H1 (cell line): ENCODE data around the gene NTMT1. TPM values are rescaled to one million over a fixed set of nuclear protein-coding genes. Genes with fewer than 3 reads are reported as not detected.

Experiments
- CTCF ChIA-PET: fragments of 300-600 bp; sonication (Branson Sonifier 250); formaldehyde crosslinking; loops from one replicate; lab custom pipeline; 2021; ENCODE audit not compliant: partially characterized antibody; lab: Charles Lee
- POLR2A ChIA-PET: fragments of 300-600 bp; sonication (Branson Sonifier 250); formaldehyde crosslinking; loops from one replicate; lab custom pipeline; 2021; ENCODE audit warnings: inconsistent platforms; ENCODE audit not compliant: partially characterized antibody; lab: Charles Lee
- DNase-seq, 2 experiments: peaks; one replicate each; pipeline versions ENCODE4 v3.0.0 to v3.0.0-alpha.2; 2010 to 2022; ENCODE audit warnings: low spot score in 2 of 2, low read depth in 1 of 2, mixed read lengths in 1 of 2
- FAIRE-seq: peaks from 2 replicates; lab custom pipeline; 2011; peaks lifted over from hg19 to GRCh38; lab: Jason Lieb, UNC
- H2AFZ ChIP-seq: 2 replicates; pipeline ENCODE4 v1.8.1; 2012; ENCODE audit warnings: low read length, inconsistent platforms
- H2AK5ac ChIP-seq: 2 replicates; pipeline ENCODE4 v1.6.1; 2013; ENCODE audit warnings: low read depth, low read length
- H2BK120ac ChIP-seq: replicated peaks from 2 replicates; pipeline ENCODE3; 2013; ENCODE audit warnings: low read depth, low read length, inconsistent platforms
- H2BK12ac ChIP-seq: 2 replicates; pipeline ENCODE4 v1.6.1; 2013; ENCODE audit warnings: low read depth, low read length
- H2BK15ac ChIP-seq: 2 replicates; pipeline ENCODE4 v1.6.1; 2013; ENCODE audit warnings: low read length
- H2BK20ac ChIP-seq: 2 replicates; pipeline ENCODE4 v1.6.1; 2013; ENCODE audit warnings: low read length
- H2BK5ac ChIP-seq: 2 replicates; pipeline ENCODE4 v1.6.1; 2013; ENCODE audit warnings: low read depth, low read length
- H3K14ac ChIP-seq: 2 replicates; pipeline ENCODE4 v1.6.1; 2013; ENCODE audit warnings: inconsistent platforms; ENCODE audit not compliant: insufficient read length
- H3K18ac ChIP-seq: 2 replicates; pipeline ENCODE4 v1.6.1; 2013; ENCODE audit warnings: low read length; ENCODE audit errors: extremely low read depth
- H3K23ac ChIP-seq: 2 replicates; pipeline ENCODE4 v1.6.1; 2013; ENCODE audit warnings: inconsistent platforms; ENCODE audit not compliant: insufficient read length
- H3K23me2 ChIP-seq: 2 replicates; pipeline ENCODE4 v1.6.1; 2013; ENCODE audit warnings: low read depth, low read length
- H3K27ac ChIP-seq: 2 replicates; pipeline ENCODE4 v1.6.1; 2011; ENCODE audit warnings: low read depth, low read length, inconsistent platforms
- H3K27me3 ChIP-seq, 4 experiments: replicated peaks in 1 of 4; 1 replicate in 1 of 4; 2 replicates in 3 of 4; pipeline versions ENCODE4 v1.6.1 to v1.8.1; 2011 to 2013; ENCODE audit warnings: low read length in 3 of 4, mild to moderate bottlenecking in 3 of 4, inconsistent platforms in 2 of 4, mixed read lengths in 2 of 4, moderate library complexity in 1 of 4; ENCODE audit not compliant: control insufficient read depth in 3 of 4, insufficient read depth in 3 of 4; ENCODE audit errors: extremely low read depth in 1 of 4
- H3K36me3 ChIP-seq, 4 experiments: 2 replicates each; pipeline versions ENCODE4 v1.6.1 to v1.8.1; 2011 to 2013; ENCODE audit warnings: mild to moderate bottlenecking in 4 of 4, low read length in 3 of 4, moderate library complexity in 2 of 4, control low read depth in 1 of 4, inconsistent platforms in 1 of 4; ENCODE audit not compliant: insufficient read depth in 4 of 4, control insufficient read depth in 2 of 4
- H3K4ac ChIP-seq: replicated peaks from 2 replicates; pipeline ENCODE3; 2013; ENCODE audit warnings: low read length, low read depth, mixed read lengths, inconsistent platforms; ENCODE audit not compliant: insufficient read length
- H3K4me1 ChIP-seq, 4 experiments: replicated peaks in 1 of 4; 1 replicate in 1 of 4; 2 replicates in 3 of 4; pipeline versions ENCODE4 v1.6.1 to v1.8.1; 2011 to 2013; ENCODE audit warnings: low read length in 3 of 4, inconsistent platforms in 2 of 4, mixed read lengths in 1 of 4; ENCODE audit not compliant: insufficient read depth in 4 of 4, control insufficient read depth in 3 of 4
- H3K4me2 ChIP-seq, 2 experiments: 2 replicates each; pipeline versions ENCODE4 v1.6.1 to v1.8.1; 2011 to 2013; ENCODE audit warnings: low read depth in 2 of 2, low read length in 2 of 2, control low read depth in 1 of 2, inconsistent platforms in 1 of 2, mild to moderate bottlenecking in 1 of 2; ENCODE audit not compliant: insufficient read depth in 1 of 2
- H3K4me3 ChIP-seq, 4 experiments: fragments of 200-600, 300-600 bp in 1 of 4; sonication (generic), shearing (Covaris generic), sonication (Bioruptor Twin) in 1 of 4; 2 replicates each; pipeline versions ENCODE4 v1.5.1 to v1.8.1; 2011 to 2016; ENCODE audit warnings: low read length in 4 of 4, low read depth in 3 of 4, control low read depth in 2 of 4, inconsistent platforms in 2 of 4, mild to moderate bottlenecking in 2 of 4, mixed read lengths in 1 of 4, moderate library complexity in 1 of 4; ENCODE audit not compliant: insufficient read depth in 2 of 4; ENCODE audit errors: extremely low read depth in 1 of 4
- H3K56ac ChIP-seq: replicated peaks from 2 replicates; pipeline ENCODE3; 2013; ENCODE audit warnings: low read depth, mild to moderate bottlenecking, mixed read lengths, low read length, inconsistent platforms; ENCODE audit not compliant: insufficient read length
- H3K79me1 ChIP-seq: 2 replicates; pipeline ENCODE4 v1.6.1; 2013; ENCODE audit warnings: low read depth, low read length, control low read depth
- H3K79me2 ChIP-seq, 2 experiments: 2 replicates each; pipeline versions ENCODE4 v1.6.1 to v1.8.1; 2012 to 2013; ENCODE audit warnings: low read length in 2 of 2, mild to moderate bottlenecking in 2 of 2, inconsistent platforms in 1 of 2; ENCODE audit not compliant: insufficient read depth in 2 of 2, control insufficient read depth in 1 of 2
- H3K9ac ChIP-seq, 4 experiments: replicated peaks in 1 of 4; 1 replicate in 1 of 4; 2 replicates in 3 of 4; pipeline versions ENCODE4 v1.6.1 to v1.8.1; 2011 to 2013; ENCODE audit warnings: low read depth in 3 of 4, low read length in 3 of 4, control low read depth in 2 of 4, mild to moderate bottlenecking in 2 of 4, moderate library complexity in 2 of 4, inconsistent platforms in 1 of 4; ENCODE audit errors: extremely low read depth in 1 of 4
- H3K9me3 ChIP-seq, 2 experiments: 2 replicates each; pipeline versions ENCODE4 v1.6.1 to v1.8.1; 2012 to 2013; ENCODE audit warnings: mild to moderate bottlenecking in 2 of 2, moderate library complexity in 2 of 2, control low read depth in 1 of 2, inconsistent platforms in 1 of 2, low read depth in 1 of 2, low read length in 1 of 2, mixed read lengths in 1 of 2; ENCODE audit not compliant: insufficient read depth in 2 of 2
- H4K20me1 ChIP-seq, 2 experiments: replicated peaks in 1 of 2; 2 replicates each; pipeline versions ENCODE3 to v1.8.1; 2011 to 2013; ENCODE audit warnings: inconsistent platforms in 2 of 2, low read length in 2 of 2, mild to moderate bottlenecking in 1 of 2; ENCODE audit not compliant: insufficient read depth in 2 of 2, control insufficient read depth in 1 of 2
- H4K5ac ChIP-seq: 2 replicates; pipeline ENCODE4 v1.6.1; 2013; ENCODE audit warnings: low read length, low read depth, mixed read lengths, inconsistent platforms; ENCODE audit not compliant: insufficient read length
- H4K8ac ChIP-seq: 2 replicates; pipeline ENCODE4 v1.8.0; 2013; ENCODE audit warnings: mild to moderate bottlenecking, moderate library complexity, low read length, inconsistent platforms; ENCODE audit not compliant: insufficient read depth; ENCODE audit errors: extremely low read depth
- H4K91ac ChIP-seq: replicated peaks from 2 replicates; pipeline ENCODE3; 2013; ENCODE audit warnings: low read length, mixed read lengths, inconsistent platforms; ENCODE audit not compliant: insufficient read length
- RNF2 ChIP-seq: fragments of 200-900, 300-1000 bp; sonication (generic); IDR thresholded peaks from 2 replicates; pipeline ENCODE4 v1.7.1; 2016; ENCODE audit warnings: borderline replicate concordance, low read depth, mild to moderate bottlenecking, antibody characterized with exemption, low read length; ENCODE audit not compliant: poor library complexity, severe bottlenecking; ENCODE audit errors: missing control alignments
- SP1 ChIP-seq: IDR thresholded peaks from 2 replicates; pipeline ENCODE4 v1.6.1; 2011; ENCODE audit warnings: low read depth, low read length
- TBP ChIP-seq: IDR thresholded peaks from 2 replicates; pipeline ENCODE4 v1.6.1; 2011; ENCODE audit warnings: low read depth, low read length, improper control_type of control experiment
- ZNF274 ChIP-seq: IDR thresholded peaks from 2 replicates; pipeline ENCODE4 v1.7.0; 2012; ENCODE audit warnings: low read length, borderline replicate concordance; ENCODE audit errors: extremely low read depth
- WGBS, 2 experiments: shearing (Covaris generic) in 1 of 2; methylation state at CpG; one replicate each; pipeline versions ENCODE4 v1.1.6 to v1.1.7; 2013 to 2015; ENCODE audit warnings: low lambda C conversion rate in 2 of 2, mixed read lengths in 2 of 2, inconsistent platforms in 1 of 2, low coverage in 1 of 2, missing lambda C conversion rate in 1 of 2; ENCODE audit not compliant: insufficient replicate concordance in 2 of 2, insufficient coverage in 1 of 2, insufficient read length in 1 of 2; ENCODE audit errors: extremely low coverage in 1 of 2, missing lambda C conversion rate in 1 of 2; 5-methylcytosine and 5-hydroxymethylcytosine counted together
- polyA plus RNA-seq, 7 experiments: library from polyadenylated mRNA; depleted of rRNA in 3 of 7; stranded (reverse) in 5 of 7; unstranded in 2 of 7; fragments of >200 nt in 5 of 7; fragments of 200-250 nt in 2 of 7; gene quantifications; 1 replicate in 5 of 7; 2 replicates in 1 of 7; 4 replicates in 1 of 7; pipeline versions ENCODE4 v1.2.1 to v1.2.3, GENCODE V29; 2011 to 2013; ENCODE audit warnings: missing spikeins in 2 of 7, mixed read lengths in 2 of 7
- total RNA-seq: library from RNA; stranded (reverse); fragmentation: NEBNext Ultra II Directional; extraction: Animal tissue kit (Norgen Biotek cat#: 25700); gene quantifications from 2 replicates; pipeline ENCODE4 v1.2.1, GENCODE V29; 2021
- TF ChIP-seq, protein P1 (sequence below): IDR thresholded peaks from 2 replicates; pipeline ENCODE4 v1.6.1; 2012; ENCODE audit warnings: inconsistent platforms
- TF ChIP-seq, protein P2 (sequence below), 3 experiments: IDR thresholded peaks; 1 replicate in 2 of 3; 2 replicates in 1 of 3; pipeline versions ENCODE4 v1.5.1 to v1.6.1; 2011; ENCODE audit warnings: low read length in 3 of 3, mild to moderate bottlenecking in 3 of 3, inconsistent platforms in 2 of 3, low read depth in 1 of 3, moderate library complexity in 1 of 3; ENCODE audit not compliant: insufficient read depth in 1 of 3; ENCODE audit errors: control extremely low read depth in 1 of 3
- TF ChIP-seq, protein P3 (sequence below): IDR thresholded peaks from 2 replicates; pipeline ENCODE4 v1.6.1; 2011; ENCODE audit warnings: low read length, improper control_type of control experiment

The NTMT1 gene
- total and polyA plus RNA-seq, 2 of the 8 experiments (the other 6 are each of a cell fraction or from before 2014, with no cell fraction given) = 66.8 to 70.2 TPM

DNA sequence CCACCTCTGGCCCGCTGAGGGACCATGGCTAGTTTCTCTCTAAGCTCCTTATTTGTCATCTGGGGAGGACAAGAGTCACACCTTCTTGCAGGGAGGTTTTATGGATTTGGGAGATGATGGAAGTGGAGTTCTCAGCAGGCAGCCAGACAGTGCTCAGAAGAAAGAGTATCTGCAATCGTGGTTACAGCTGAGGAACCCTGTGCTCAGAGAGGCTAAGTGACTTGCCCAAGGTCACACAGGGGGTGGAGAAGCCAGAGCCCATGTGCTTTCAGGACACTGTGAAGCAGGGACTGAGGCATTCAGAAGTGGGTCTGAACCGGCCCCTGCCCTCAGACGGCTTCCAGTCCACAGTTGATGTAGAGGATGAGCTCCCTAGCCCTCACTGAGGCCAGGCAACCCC, 50.3 kb downstream of the NTMT1 start:
- Histone ChIP-seq H4K8ac (no peak overlapping the region), H4K20me1 (no peaks in the 10 kb centered on the region), H3K4me2 (no peak overlapping the region), H4K91ac (no peak overlapping the region), H2AFZ (no peak overlapping the region), H3K4me3 (no peak overlapping the region), H3K56ac (no peak overlapping the region), H3K14ac (no peak overlapping the region), H3K27me3 (no peaks in the 10 kb centered on the region; a peak in 2 of 7 replicates), H2BK20ac (no peak overlapping the region), H3K27ac (no peak overlapping the region), H3K79me1 (no peaks in the 10 kb centered on the region), H3K4ac (no peak overlapping the region), H2AK5ac (0 out of 2 replicates have a peak overlapping the region, but pooled peaks have one; percentile 39), H3K18ac (no peak overlapping the region), H3K9ac (no peak overlapping the region), H3K36me3 (no peaks in the 10 kb centered on the region), H3K23me2 (no peaks in the 10 kb centered on the region), H3K4me1 (peaks cover 0 to 2% (median 0%) of the 10 kb centered on the region in 4 experiments; a peak in 3 of 7 replicates), H3K79me2 (no peaks in the 10 kb centered on the region), H2BK15ac (0 out of 2 replicates have a peak overlapping the region, but pooled peaks have one; percentile 29), H2BK120ac (no peak overlapping the region), H2BK12ac (no peak overlapping the region), H3K23ac (no peak overlapping the region), H2BK5ac (no peak overlapping the region), H4K5ac (no peak overlapping the region), H3K9me3 (no peaks in the 10 kb centered on the region)
- 79% methylated on average over 4 of the region's 4 CpGs; no CpG with 5 or more reads in 1 of the 2 experiments for WGBS, 2 experiments
- POLR2A ChIA-PET = interaction anchor here (2.0 kb wide), 1 partner anchor 12 kb away, joined by 6 read pairs; the partner anchor contains the start of gene PRRX2
- CTCF ChIA-PET = interaction anchor here (0.6 to 1.9 kb wide), 11 partner anchors 9 to 113 kb away, joined by 3 to 7 read pairs (median 3); no protein-coding TSS in a partner anchor
- FAIRE-seq = no peak
- no peak for DNase-seq
- TF ChIP-seq SP1 (no peak), TBP (no peak), RNF2 (no peak), ZNF274 (no peak)
- TF ChIP-seq, protein P1, sequence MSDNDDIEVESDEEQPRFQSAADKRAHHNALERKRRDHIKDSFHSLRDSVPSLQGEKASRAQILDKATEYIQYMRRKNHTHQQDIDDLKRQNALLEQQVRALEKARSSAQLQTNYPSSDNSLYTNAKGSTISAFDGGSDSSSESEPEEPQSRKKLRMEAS = no peak
- TF ChIP-seq, protein P2, sequence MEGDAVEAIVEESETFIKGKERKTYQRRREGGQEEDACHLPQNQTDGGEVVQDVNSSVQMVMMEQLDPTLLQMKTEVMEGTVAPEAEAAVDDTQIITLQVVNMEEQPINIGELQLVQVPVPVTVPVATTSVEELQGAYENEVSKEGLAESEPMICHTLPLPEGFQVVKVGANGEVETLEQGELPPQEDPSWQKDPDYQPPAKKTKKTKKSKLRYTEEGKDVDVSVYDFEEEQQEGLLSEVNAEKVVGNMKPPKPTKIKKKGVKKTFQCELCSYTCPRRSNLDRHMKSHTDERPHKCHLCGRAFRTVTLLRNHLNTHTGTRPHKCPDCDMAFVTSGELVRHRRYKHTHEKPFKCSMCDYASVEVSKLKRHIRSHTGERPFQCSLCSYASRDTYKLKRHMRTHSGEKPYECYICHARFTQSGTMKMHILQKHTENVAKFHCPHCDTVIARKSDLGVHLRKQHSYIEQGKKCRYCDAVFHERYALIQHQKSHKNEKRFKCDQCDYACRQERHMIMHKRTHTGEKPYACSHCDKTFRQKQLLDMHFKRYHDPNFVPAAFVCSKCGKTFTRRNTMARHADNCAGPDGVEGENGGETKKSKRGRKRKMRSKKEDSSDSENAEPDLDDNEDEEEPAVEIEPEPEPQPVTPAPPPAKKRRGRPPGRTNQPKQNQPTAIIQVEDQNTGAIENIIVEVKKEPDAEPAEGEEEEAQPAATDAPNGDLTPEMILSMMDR (IDR thresholded peaks at IDR 0.05; ENCODE audit: control extremely low read depth in 1 of 3, insufficient read depth in 1 of 3, low read depth in 1 of 3, low read length in 3 of 3) = no peak
- TF ChIP-seq, protein P3, sequence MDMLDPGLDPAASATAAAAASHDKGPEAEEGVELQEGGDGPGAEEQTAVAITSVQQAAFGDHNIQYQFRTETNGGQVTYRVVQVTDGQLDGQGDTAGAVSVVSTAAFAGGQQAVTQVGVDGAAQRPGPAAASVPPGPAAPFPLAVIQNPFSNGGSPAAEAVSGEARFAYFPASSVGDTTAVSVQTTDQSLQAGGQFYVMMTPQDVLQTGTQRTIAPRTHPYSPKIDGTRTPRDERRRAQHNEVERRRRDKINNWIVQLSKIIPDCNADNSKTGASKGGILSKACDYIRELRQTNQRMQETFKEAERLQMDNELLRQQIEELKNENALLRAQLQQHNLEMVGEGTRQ = no peak
